Suprapubic skin (tissue), 3 donors: ENCODE data around the gene PRKCE.

Source experiments
- EP300 ChIP-seq: sonication (generic); formaldehyde crosslinking; IDR thresholded peaks from one replicate; pipeline ENCODE4 v1.6.1; 2017; ENCODE audit warnings: antibody characterized with exemption
- TF ChIP-seq, protein P1 (sequence below), 2 donors: fragments of 200-600 bp in 1 of 2; fragments of 450-650 bp in 1 of 2; sonication (generic) in 1 of 2; IDR thresholded peaks; one replicate each; pipeline ENCODE4 v1.5.1; 2016 to 2019; ENCODE audit warnings: antibody characterized with exemption in 2 of 2, mild to moderate bottlenecking in 1 of 2, moderate library complexity in 1 of 2

DNA sequence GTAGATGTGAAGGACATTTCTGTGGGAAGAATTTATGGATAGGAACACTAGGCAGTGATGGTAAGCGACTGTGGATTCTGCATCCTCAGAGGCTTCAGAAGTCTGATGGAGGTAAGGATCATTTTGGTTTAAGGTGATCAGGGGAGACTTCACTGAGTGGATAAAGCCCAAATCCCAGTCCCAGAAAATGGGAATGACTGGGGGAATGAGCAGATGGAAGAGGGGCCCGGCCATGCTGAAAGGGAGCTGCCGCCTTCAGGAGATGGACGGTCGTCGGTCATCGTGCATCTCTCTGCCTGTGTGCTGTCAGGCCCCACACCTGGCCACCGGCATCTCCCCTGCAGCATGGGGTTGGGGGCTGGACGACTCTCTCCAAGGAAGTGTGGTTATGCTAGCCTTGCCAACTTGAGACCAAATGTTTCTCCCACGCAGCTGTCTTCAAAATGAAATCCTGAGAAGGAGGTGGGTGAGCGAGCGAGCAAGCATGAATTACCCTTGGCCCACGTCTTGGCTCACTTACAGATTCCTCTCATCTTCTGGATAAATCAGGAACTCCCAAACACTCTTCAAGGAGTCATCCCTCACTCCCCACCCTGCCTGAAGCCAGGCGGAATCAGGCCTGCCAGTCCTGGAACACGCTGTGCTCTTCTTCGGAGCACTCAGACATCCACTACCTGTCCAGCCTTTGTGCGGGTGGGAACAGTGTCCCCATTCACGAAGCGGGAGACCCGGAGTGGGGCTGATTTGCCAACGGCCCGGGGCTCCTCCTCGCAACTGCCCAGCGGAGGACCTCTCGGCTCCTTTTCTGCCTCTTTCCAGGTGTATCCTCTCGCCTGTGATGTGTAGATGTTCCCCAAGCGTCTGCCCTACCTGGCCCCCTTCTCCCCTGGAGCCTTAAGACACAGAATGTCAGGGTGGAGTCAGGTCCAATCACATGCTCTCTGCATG lies 85.6 kb downstream of the PRKCE start:
- TF ChIP-seq, protein P1, sequence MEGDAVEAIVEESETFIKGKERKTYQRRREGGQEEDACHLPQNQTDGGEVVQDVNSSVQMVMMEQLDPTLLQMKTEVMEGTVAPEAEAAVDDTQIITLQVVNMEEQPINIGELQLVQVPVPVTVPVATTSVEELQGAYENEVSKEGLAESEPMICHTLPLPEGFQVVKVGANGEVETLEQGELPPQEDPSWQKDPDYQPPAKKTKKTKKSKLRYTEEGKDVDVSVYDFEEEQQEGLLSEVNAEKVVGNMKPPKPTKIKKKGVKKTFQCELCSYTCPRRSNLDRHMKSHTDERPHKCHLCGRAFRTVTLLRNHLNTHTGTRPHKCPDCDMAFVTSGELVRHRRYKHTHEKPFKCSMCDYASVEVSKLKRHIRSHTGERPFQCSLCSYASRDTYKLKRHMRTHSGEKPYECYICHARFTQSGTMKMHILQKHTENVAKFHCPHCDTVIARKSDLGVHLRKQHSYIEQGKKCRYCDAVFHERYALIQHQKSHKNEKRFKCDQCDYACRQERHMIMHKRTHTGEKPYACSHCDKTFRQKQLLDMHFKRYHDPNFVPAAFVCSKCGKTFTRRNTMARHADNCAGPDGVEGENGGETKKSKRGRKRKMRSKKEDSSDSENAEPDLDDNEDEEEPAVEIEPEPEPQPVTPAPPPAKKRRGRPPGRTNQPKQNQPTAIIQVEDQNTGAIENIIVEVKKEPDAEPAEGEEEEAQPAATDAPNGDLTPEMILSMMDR (IDR thresholded peaks at IDR 0.05) = no peak
- TF ChIP-seq EP300 = no peak
